Astrocyte (in vitro differentiated cells and primary cell): Measurements from ENCODE around the gene KRTAP29-1.

Source experiments
- CTCF ChIP-seq: IDR thresholded peaks from 2 replicates; pipeline ENCODE4 v1.5.1; 2011; ENCODE audit warnings: low read depth, mild to moderate bottlenecking, inconsistent platforms, low read length, moderate library complexity; ENCODE audit not compliant: insufficient read depth
- EZH2 ChIP-seq: IDR thresholded peaks from 2 replicates; pipeline ENCODE4 v1.6.1; 2012; ENCODE audit warnings: mild to moderate bottlenecking, low read length, inconsistent platforms; ENCODE audit not compliant: insufficient read depth

GRCh38 chr17:41284043-41284442 is 18.6 kb downstream of the KRTAP29-1 start:
- TF ChIP-seq CTCF (no peak), EZH2 (no peak)
